HTR-8/SVneo (cell line): ENCODE data around the gene ULBP1.
A peak's percentile ranks its signal among the peaks of the same experiment; 100 is the strongest.
"Not testable (repeated sequence)": the region's sequence is repeated elsewhere in the genome, so short reads cannot be mapped to it uniquely, and the experiment has no call there.

Source experiments
- DNase-seq: peaks from one replicate; pipeline ENCODE4 v3.0.0; 2011; ENCODE audit warnings: low spot score, mixed read lengths; ENCODE audit not compliant: insufficient read length
- FAIRE-seq: peaks from 2 replicates; lab custom pipeline; 2011; peaks lifted over from hg19 to GRCh38; lab: Jason Lieb, UNC

ULBP1 gene

GRCh38 chr6:149963462-149964307 is at the start of gene ULBP1:
TSS of gene ULBP1 (plus strand) at chr6:149963943. CDS start at chr6:149964050, 107 bp downstream.
- FAIRE-seq (no peak), DNase-seq (peak; percentile 52)

DNA sequence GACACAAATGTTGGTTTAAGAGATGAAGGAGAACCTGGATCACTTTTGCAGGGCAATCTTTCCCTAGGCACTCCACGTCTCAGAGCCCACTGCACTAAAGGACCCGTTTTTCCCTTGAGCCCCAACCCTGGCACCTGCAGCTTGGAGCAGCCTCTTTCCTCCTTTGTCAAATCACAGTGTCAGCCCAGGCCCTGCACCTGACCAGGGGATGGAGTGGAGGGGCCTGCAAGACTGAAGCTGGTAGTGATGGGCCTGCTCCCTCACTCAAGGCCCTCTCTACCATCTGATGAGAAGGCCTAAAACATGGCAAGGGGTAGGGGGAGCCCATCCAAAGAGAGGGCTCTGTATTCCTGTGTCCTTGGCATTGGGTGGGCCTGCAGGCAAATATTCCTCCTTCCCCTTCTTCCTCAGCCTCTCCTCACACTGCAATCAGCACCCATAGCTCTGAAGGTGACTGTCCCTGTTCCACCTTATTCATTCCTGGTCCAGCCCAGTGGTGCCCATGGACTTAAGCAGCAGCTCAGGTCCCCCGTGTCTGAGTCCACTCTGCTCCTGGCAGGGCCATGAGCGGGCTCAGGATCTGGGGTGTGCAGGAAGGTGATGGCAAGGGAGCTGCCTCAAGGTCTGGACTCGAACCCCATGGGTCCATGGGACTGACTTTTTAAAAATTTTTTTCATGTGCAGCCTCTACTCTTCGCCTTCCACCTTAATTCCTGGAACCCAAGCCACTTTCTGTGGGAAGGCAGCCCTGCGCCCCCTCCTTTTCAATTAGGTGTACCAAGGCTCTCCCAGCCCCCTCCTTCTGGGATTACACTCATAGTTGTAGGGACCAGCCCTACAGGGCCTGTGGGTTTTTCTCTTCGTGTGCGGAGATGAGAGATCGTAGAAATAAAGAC is 47.5 kb upstream of the ULBP1 start:
- no peak for DNase-seq
- FAIRE-seq: no peak

DNA sequence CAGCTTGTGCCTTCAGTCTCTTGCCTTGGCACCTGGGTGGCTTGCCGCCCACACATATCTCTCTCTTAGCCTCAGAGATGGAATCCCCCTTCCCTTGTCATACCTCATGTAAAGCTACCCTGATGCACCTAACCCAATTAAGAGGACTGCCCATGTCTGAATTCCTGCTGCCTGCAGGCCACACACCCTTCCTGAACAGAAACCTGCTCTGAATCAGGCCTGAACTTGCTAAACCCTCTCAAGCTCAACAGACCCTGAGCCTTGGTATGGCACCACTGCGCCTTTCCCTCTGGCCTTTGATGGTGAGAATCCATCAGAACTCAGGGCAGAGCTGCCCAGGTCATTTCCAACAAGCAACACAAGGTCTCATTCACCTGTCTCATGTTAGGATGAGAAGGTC is 46.1 kb upstream of the ULBP1 start:
- FAIRE-seq (no peak), DNase-seq (no peak)

- DNase-seq: no peak
- FAIRE-seq: no peak
Measured at GRCh38 chr6:149918151-149918905, 45.4 kb upstream of the ULBP1 start.

- DNase-seq, FAIRE-seq: not testable (repeated sequence)
Measured at GRCh38 chr6:149919126-149919833, 44.5 kb upstream of the ULBP1 start.

DNA sequence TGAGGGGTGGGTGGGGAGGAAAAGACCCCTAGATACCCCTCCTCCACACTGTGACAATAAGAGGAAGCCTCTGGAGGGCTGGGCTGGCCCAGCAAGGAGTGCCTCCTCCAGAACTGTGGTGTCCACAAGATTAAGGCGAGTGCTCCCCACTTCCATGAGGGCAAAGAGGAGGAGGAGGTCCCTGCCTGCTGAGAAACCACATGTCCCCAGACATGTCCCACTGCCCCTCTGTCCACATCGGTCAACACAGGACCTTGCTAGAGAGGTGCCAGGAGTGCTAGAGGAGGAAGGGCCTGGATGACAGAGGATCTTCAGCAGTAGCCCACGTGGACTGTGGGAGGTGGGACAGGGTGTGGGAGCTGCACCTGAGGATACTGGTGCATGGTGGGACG is 43.9 kb upstream of the ULBP1 start:
- FAIRE-seq (no peak), DNase-seq (no peak)

DNA sequence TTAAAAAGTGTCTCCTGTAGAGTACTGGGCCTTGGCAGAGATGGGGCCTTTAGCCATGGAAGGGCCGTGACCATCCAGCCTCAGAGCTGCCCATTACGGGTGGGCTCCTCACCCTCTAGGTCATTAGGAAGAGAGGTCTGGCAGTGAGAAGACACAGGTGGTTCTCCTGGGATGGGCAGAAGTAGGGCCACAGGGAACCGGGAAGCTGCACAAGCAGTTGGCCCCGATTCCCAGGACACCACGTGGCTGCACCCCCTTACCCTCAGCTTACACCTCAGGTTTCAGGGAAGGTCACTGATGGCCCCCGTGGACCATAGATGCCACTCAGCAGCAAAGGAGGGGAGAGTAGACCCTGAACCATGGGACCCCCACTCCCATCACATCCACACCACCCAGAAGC is 42.4 kb upstream of the ULBP1 start:
- DNase-seq: no peak
- FAIRE-seq: no peak

GRCh38 chr6:149922091-149922490 is 41.7 kb upstream of the ULBP1 start:
- not testable (repeated sequence) for DNase-seq, FAIRE-seq

DNA sequence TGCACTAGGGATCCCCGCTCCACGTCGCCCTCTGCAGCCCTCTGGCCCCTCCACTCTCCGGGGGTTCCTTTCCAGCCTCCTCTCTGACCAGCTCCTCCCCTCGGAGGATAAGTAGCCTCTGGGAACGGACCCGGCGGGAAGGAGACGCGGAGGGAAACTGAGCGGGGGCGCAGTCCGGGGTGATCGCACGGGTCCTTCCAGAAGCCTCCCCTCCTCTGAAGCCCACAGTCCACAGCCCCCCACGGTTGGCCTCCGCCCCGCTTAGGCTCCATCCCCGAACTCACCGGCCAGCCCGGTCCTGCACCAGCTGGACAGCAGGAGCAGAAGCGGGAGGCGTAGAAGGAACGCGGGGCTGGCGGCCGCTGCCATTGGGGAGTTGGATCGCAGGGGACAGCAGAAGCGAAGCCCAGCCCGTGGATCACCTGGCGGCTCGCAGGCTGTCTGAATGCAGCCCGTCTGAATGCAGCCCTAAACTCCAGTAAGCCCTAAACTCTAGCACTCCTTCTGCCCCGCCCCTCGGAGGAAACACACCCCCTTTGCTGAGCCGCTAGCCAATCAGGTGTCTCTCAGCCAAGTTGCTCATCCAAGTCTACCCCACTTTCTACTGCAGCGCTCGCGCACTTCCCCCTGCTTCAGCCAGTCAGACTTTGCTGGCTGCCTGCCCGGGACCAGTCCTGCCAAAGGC is 41.0 kb upstream of the ULBP1 start, which contains the start of gene RAET1G:
RAET1G (minus strand) TSS at position 480 of the 685 bp plus-strand sequence; CDS start at position 369, 111 bp downstream.
- FAIRE-seq: peak; percentile 74
- peak; percentile 91 for DNase-seq

GRCh38 chr6:149923327-149923986 is 40.3 kb upstream of the ULBP1 start:
- DNase-seq (no peak), FAIRE-seq (no peak)

DNA sequence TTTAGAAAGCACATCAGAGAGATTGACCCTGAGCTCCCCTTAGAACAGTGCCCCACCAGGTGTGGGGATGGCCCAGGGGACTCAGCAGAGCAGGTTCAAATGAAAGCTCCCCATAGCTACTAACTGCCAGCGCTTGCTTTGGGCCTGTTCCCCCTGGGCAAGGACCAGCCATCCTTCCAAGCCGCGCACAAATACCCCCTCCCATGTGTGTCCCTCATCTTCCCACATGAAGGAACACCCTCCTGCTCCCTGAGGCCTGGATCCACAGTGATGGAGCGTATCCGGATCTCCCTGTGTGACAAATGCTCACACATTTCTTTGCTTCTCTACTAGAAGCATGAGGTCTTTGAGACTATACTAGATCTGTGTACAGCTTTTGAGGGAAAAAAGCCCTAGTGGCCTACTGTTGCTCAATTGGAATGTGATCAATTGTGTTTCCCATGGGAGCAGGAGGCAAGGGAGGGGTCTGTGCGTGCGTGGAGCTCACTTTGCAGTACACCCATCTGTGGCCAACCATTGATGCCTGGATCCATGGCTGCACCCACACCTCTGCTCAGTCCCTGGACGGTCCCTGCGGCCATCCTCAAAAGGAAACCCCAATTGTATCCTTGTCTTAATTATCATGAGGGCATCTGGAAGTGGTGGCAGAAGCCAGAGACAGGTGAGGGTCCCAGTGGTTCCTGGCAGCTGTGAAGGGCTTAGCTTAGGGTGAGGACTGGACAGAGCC is 39.4 kb upstream of the ULBP1 start:
- DNase-seq: no peak
- FAIRE-seq: no peak

GRCh38 chr6:149924933-149925252 is 38.9 kb upstream of the ULBP1 start:
- no peak for FAIRE-seq
- no peak for DNase-seq

- FAIRE-seq (no peak), DNase-seq (no peak)
Measured at GRCh38 chr6:149925253-149925973, 38.3 kb upstream of the ULBP1 start.

- FAIRE-seq (peak; percentile 28), DNase-seq (peak; percentile 53)
Measured at GRCh38 chr6:149925974-149926777, 37.6 kb upstream of the ULBP1 start.

GRCh38 chr6:149927025-149927424 is 36.7 kb upstream of the ULBP1 start:
- DNase-seq, FAIRE-seq: not testable (repeated sequence)

GRCh38 chr6:149929422-149929821 is 34.3 kb upstream of the ULBP1 start:
- DNase-seq (no peak), FAIRE-seq (no peak)

DNA sequence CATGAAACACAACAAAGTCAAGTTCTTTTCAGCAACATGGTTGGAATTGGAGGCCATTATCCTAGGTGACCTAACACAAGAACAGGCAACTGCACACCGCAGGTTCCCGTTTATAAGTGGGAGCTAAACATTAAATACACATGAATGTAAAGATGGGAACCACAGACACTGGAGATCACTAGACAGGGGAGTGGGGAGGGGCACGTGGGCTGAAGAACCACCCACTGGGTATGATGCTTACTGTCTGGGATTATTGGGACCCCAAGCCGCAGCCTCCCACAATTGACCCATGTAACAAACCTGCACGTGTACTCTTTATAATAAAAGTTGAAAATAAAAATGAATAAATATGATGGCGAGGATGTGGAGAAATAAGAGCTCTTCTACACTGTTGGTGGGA is 32.2 kb upstream of the ULBP1 start:
- no peak for FAIRE-seq
- DNase-seq: no peak
